GM18951 (cell line): ENCODE measurements around the gene MGAT4B.

ENCODE experiments used
- POLR2A ChIP-seq: IDR thresholded peaks from 4 replicates; pipeline ENCODE4 v1.6.1; 2011; ENCODE audit warnings: mild to moderate bottlenecking; ENCODE audit not compliant: insufficient read length, insufficient read depth; ENCODE audit errors: extremely low read depth
- in situ Hi-C: fragments of 300-500 bp; cut with MboI; formaldehyde crosslinking; loops from one replicate; pipeline ENCODE4 v1.12.0; 2022; ENCODE audit warnings: low sequenced_read_pairs, mixed read lengths, inconsistent platforms; ENCODE audit not compliant: unreplicated experiment

MGAT4B gene

GRCh38 chr5:179832039-179832745 is 25.5 kb upstream of the MGAT4B start:
- no peak for TF ChIP-seq POLR2A
- in situ Hi-C loops: no loop called here

- TF ChIP-seq POLR2A: no peak
- in situ Hi-C loops: no loop called here
Observed at GRCh38 chr5:179830818-179831468, 24.3 kb upstream of the MGAT4B start.

GRCh38 chr5:179829732-179830435 is 23.2 kb upstream of the MGAT4B start:
- in situ Hi-C loops: no loop called here
- no peak for TF ChIP-seq POLR2A

- TF ChIP-seq POLR2A: no peak
- in situ Hi-C loops: no loop called here
Observed at GRCh38 chr5:179828756-179829421, 22.2 kb upstream of the MGAT4B start.

- TF ChIP-seq POLR2A: no peak
- in situ Hi-C loops: no loop called here
Observed at GRCh38 chr5:179827680-179828079, 21.0 kb upstream of the MGAT4B start.

GRCh38 chr5:179825655-179826182 is 19.1 kb upstream of the MGAT4B start:
- in situ Hi-C loops: no loop called here
- TF ChIP-seq POLR2A: no peak

- in situ Hi-C loops: no loop called here
- TF ChIP-seq POLR2A: peak; percentile 20
Observed at GRCh38 chr5:179824745-179825112, 18.1 kb upstream of the MGAT4B start.

GRCh38 chr5:179823937-179824744 is 17.5 kb upstream of the MGAT4B start:
- in situ Hi-C loops: no loop called here

GRCh38 chr5:179822444-179822990 is 15.9 kb upstream of the MGAT4B start:
- in situ Hi-C loops: no loop called here
- no peak for TF ChIP-seq POLR2A

More at GRCh38 chr5:179823937-179824744, 17.5 kb upstream of the MGAT4B start:
- TF ChIP-seq POLR2A: no peak

- in situ Hi-C loops: no loop called here
- TF ChIP-seq POLR2A: no peak
Observed at GRCh38 chr5:179822059-179822432, 15.4 kb upstream of the MGAT4B start.

- in situ Hi-C loops: no loop called here
Observed at GRCh38 chr5:179821298-179822058, 14.8 kb upstream of the MGAT4B start.

More at GRCh38 chr5:179821298-179822058, 14.8 kb upstream of the MGAT4B start:
- TF ChIP-seq POLR2A: peak; percentile 63
